ENCODE results near the gene CPED1. TPM values are rescaled to one million over a fixed set of nuclear protein-coding genes. Genes with fewer than 3 reads are reported as not detected.
"Not testable (repeated sequence)": the region's sequence is repeated elsewhere in the genome, so short reads cannot be mapped to it uniquely, and the experiment has no call there.

Gene CPED1
- total and polyA plus RNA-seq, 7 donors, result 1.2 to 120 (median 79.6) TPM

DNA sequence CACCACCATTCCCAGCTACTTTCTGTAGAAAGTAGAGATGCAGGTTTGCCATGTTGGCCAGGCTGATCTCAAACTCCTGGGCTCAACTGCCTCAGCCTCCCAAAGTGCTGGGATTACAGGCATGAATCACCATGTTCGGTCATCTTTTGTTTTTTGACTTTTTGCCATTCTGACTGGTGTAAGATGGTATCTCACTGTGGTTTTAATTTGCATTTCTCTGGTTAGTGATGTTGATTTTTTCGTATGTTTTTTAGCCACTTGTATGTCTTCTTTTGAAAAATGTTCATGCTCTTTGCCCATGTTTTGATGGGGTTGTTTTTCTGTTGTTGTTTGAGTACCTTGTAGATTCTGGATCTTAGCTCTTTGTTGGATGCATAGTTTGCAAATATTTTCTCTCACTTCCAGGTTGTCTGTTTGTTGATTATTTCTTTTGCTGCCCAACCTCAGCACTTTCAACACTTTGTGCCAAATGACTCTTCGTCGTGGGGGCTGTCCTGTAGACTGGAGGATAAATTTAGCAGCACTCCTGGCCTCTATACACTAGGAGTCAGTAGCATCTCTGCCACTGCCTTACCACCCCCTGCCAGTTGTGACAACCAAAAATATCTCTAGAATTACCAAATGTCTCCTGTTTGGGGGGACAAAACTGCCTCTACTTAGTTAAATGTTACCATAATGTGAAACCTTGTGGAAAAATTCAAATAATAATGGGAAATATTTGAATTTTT lies 6.5 kb upstream of the CPED1 start:
- no peak for DNase-seq
- H3K9me3 ChIP-seq, result no peaks in the 10 kb centered on the region
- no peak for TF ChIP-seq EP300 (IDR thresholded peaks at IDR 0.05)
- TF ChIP-seq POLR2AphosphoS5 (IDR thresholded peaks at IDR 0.05), result no peak
- TF ChIP-seq, protein P1, sequence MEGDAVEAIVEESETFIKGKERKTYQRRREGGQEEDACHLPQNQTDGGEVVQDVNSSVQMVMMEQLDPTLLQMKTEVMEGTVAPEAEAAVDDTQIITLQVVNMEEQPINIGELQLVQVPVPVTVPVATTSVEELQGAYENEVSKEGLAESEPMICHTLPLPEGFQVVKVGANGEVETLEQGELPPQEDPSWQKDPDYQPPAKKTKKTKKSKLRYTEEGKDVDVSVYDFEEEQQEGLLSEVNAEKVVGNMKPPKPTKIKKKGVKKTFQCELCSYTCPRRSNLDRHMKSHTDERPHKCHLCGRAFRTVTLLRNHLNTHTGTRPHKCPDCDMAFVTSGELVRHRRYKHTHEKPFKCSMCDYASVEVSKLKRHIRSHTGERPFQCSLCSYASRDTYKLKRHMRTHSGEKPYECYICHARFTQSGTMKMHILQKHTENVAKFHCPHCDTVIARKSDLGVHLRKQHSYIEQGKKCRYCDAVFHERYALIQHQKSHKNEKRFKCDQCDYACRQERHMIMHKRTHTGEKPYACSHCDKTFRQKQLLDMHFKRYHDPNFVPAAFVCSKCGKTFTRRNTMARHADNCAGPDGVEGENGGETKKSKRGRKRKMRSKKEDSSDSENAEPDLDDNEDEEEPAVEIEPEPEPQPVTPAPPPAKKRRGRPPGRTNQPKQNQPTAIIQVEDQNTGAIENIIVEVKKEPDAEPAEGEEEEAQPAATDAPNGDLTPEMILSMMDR (IDR thresholded peaks at IDR 0.05), result no peak
- no peak for TF ChIP-seq POLR2A (IDR thresholded peaks at IDR 0.05)
- H3K27ac ChIP-seq, result no peak overlapping the region
- no peaks in the 10 kb centered on the region for H3K27me3 ChIP-seq
- intact Hi-C loops (cut with DNase I), result no loop called here
- peaks cover 0 to 1% (median 0%) of the 10 kb centered on the region in 4 donors for H3K36me3 ChIP-seq
- no peak overlapping the region for H3K4me3 ChIP-seq
- H3K4me1 ChIP-seq, result no peaks in the 10 kb centered on the region
- 74 to 76% methylated on average over 4 of the region's 4 CpGs for WGBS, 2 donors

DNA sequence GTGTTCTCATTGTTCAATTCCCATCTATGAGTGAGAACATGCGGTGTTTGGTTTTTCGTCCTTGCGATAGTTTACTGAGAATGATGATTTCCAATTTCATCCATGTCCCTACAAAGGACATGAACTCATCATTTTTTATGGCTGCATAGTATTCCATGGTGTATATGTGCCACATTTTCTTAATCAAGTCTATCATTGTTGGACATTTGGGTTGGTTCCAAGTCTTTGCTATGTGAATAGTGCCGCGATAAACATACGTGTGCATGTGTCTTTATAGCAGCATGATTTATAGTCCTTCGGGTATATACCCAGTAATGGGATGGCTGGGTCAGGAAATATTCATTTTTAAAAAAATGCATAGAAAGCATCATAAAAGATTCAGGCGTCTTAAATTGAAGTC lies 4.9 kb upstream of the CPED1 start:
- H3K27ac ChIP-seq; H3K27me3 ChIP-seq; H3K4me3 ChIP-seq; DNase-seq; H3K4me1 ChIP-seq; H3K36me3 ChIP-seq; intact Hi-C loops (cut with DNase I); H3K9me3 ChIP-seq: not testable (repeated sequence)
- 93 to 95% methylated on average over 5 of the region's 8 CpGs for WGBS, 2 donors

DNA sequence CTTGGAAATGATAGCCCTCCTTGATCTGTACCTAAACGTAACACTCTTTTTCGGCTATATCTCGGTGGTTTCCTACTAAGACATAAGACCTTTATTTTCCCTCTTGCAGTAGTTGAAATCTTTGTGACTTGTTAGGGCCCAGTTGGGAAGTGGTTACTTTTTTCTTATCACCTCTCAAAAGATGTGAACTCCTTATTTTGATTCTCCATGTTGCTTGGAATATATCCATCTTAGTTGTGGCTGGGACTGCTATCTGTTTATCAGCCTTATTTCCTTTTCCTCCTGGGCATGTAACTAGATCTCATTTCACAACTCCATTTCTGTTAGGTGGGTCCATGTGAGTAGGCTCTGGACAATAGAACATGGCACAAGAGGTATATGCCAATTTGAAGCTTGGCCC lies 4.1 kb upstream of the CPED1 start:
- 93 to 98% methylated on average over 3 of the region's 3 CpGs for WGBS, 2 donors
- no peaks in the 10 kb centered on the region for H3K36me3 ChIP-seq
- H3K4me3 ChIP-seq, result no peak overlapping the region
- H3K27me3 ChIP-seq, result no peaks in the 10 kb centered on the region
- no peak for DNase-seq
- no peak overlapping the region for H3K27ac ChIP-seq
- H3K9me3 ChIP-seq, result no peaks in the 10 kb centered on the region
- intact Hi-C loops (cut with DNase I), result no loop called here
- peaks cover 0 to 3% (median under 1%) of the 10 kb centered on the region in 4 donors for H3K4me1 ChIP-seq
- TF ChIP-seq EP300 (IDR thresholded peaks at IDR 0.05) (no peak), POLR2AphosphoS5 (IDR thresholded peaks at IDR 0.05) (no peak), POLR2A (IDR thresholded peaks at IDR 0.05) (no peak)
- TF ChIP-seq, protein P1 (IDR thresholded peaks at IDR 0.05), result no peak

DNA sequence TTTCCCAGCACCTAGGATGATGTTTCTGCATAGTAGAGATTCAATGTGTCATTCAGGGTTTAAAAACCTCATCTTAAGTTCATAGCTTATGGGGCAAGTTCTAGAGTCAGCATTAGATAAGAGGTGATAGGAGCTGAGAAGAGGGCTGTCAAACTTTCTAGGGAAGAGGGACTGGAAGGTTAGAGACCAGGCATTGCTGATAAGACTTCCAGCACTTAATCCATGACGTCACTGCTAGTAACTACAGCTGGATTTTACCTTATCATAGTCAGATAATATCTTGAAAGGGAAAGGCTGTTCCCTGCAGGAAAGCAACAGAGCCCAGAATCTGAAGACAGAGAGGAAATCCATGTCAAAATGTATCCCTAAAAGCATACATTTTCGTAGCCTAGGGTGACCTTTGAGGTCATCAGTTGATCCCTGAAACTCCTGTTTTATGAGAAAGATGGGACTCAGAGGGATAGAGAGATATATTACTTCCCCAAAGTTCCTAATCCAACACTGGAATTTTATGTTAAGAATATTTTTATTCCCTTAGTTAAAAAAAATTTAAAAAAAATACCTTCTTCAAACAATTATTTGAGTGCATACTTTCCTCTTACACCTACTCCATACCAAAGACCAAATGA lies 3.3 kb upstream of the CPED1 start:
- TF ChIP-seq EP300 (IDR thresholded peaks at IDR 0.05), result no peak
- TF ChIP-seq POLR2AphosphoS5 (IDR thresholded peaks at IDR 0.05), result no peak
- TF ChIP-seq POLR2A (IDR thresholded peaks at IDR 0.05), result no peak
- TF ChIP-seq, protein P1 (IDR thresholded peaks at IDR 0.05), result no peak
- H3K36me3 ChIP-seq, result no peaks in the 10 kb centered on the region
- peaks cover 0 to 3% (median 1%) of the 10 kb centered on the region in 4 donors for H3K4me1 ChIP-seq
- no peak overlapping the region for H3K27ac ChIP-seq
- no peaks in the 10 kb centered on the region for H3K9me3 ChIP-seq
- WGBS, 2 donors, result 37 to 55% methylated on average over 2 of the region's 2 CpGs
- no peak overlapping the region for H3K4me3 ChIP-seq
- DNase-seq, result no peak
- no peaks in the 10 kb centered on the region for H3K27me3 ChIP-seq
- intact Hi-C loops (cut with DNase I), result no loop called here

DNA sequence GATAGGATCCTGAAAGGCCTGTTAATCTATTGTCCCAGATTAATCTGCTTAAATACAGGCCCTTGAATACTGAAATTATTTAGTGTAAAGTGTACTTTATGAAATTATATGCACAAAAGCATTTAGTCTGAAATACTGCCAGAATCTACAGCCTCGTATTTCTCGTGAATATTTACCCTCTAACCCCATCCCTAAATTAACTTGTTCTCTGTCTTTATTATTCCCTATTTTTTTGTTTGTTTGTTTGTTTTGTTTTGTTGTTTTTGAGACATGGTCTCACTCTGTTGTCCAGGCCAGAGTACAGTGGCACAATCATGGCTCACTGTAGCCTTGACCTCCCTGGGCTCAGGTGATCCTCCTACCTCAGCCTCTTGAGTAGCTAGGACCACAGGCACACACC lies 2.7 kb upstream of the CPED1 start:
- TF ChIP-seq, protein P1 (IDR thresholded peaks at IDR 0.05), result no peak
- TF ChIP-seq EP300 (IDR thresholded peaks at IDR 0.05), result no peak
- no peak for TF ChIP-seq POLR2A (IDR thresholded peaks at IDR 0.05)
- no peak for TF ChIP-seq POLR2AphosphoS5 (IDR thresholded peaks at IDR 0.05)
- no peaks in the 10 kb centered on the region for H3K36me3 ChIP-seq
- H3K27me3 ChIP-seq, result no peaks in the 10 kb centered on the region
- intact Hi-C loops (cut with DNase I), result loop anchor here (2.0 kb wide), 1 partner anchor 123 kb away; no protein-coding TSS in a partner anchor
- no peak overlapping the region for H3K27ac ChIP-seq
- no peak for DNase-seq
- H3K4me3 ChIP-seq, result no peak overlapping the region
- no peaks in the 10 kb centered on the region for H3K9me3 ChIP-seq
- 75 to 89% methylated on average over 2 of the region's 2 CpGs for WGBS, 2 donors
- H3K4me1 ChIP-seq, result peaks cover 0 to 3% (median 1%) of the 10 kb centered on the region in 4 donors
